Suprapubic skin (tissue), 4 donors: ENCODE results near the gene WNK2. TPM values are rescaled to one million over a fixed set of nuclear protein-coding genes. Genes with fewer than 3 reads are reported as not detected.

Experiments
- DNase-seq, 2 donors: peaks; one replicate each; pipeline ENCODE4 v3.0.0-alpha.2; 2019; ENCODE audit warnings: low spot score in 2 of 2
- H3K27ac ChIP-seq: fragments of 200-600 bp; sonication (generic); one replicate; pipeline ENCODE4 v1.5.1; 2019
- H3K27me3 ChIP-seq: fragments of 200-600 bp; sonication (generic); one replicate; pipeline ENCODE4 v1.5.1; 2019
- H3K36me3 ChIP-seq: fragments of 200-600 bp; sonication (generic); one replicate; pipeline ENCODE4 v1.5.1; 2019
- H3K4me1 ChIP-seq: fragments of 200-600 bp; sonication (generic); one replicate; pipeline ENCODE4 v1.5.1; 2019
- H3K4me3 ChIP-seq: fragments of 200-600 bp; sonication (generic); one replicate; pipeline ENCODE4 v1.5.1; 2019; ENCODE audit warnings: mild to moderate bottlenecking
- H3K9me3 ChIP-seq: fragments of 200-600 bp; sonication (generic); one replicate; pipeline ENCODE4 v1.5.1; 2019
- EP300 ChIP-seq: sonication (generic); formaldehyde crosslinking; IDR thresholded peaks from one replicate; pipeline ENCODE4 v1.6.1; 2017; ENCODE audit warnings: antibody characterized with exemption
- POLR2A ChIP-seq, 2 donors: fragments of 450-650 bp; IDR thresholded peaks; one replicate each; pipeline ENCODE4 v1.6.1; 2017; ENCODE audit warnings: antibody characterized with exemption in 2 of 2, mild to moderate bottlenecking in 2 of 2, moderate library complexity in 2 of 2
- POLR2AphosphoS5 ChIP-seq, 3 donors: sonication (generic); formaldehyde crosslinking; IDR thresholded peaks; one replicate each; pipeline ENCODE4 v1.6.1; 2017; ENCODE audit warnings: antibody characterized with exemption in 3 of 3
- WGBS: methylation state at CpG from one replicate; pipeline ENCODE4 v1.1.5; 2018; 5-methylcytosine and 5-hydroxymethylcytosine counted together
- total RNA-seq, 4 donors: library from RNA; depleted of rRNA; stranded (reverse); fragments of >200 nt; gene quantifications; one replicate each; pipeline ENCODE4 v1.1.0, GENCODE V29; 2016
- TF ChIP-seq, protein P1 (sequence below), 2 donors: fragments of 200-600 bp in 1 of 2; fragments of 450-650 bp in 1 of 2; sonication (generic) in 1 of 2; IDR thresholded peaks; one replicate each; pipeline ENCODE4 v1.5.1; 2016 to 2019; ENCODE audit warnings: antibody characterized with exemption in 2 of 2, mild to moderate bottlenecking in 1 of 2, moderate library complexity in 1 of 2

WNK2 gene
- total RNA-seq, 4 donors from 2014 or later = 39.5 to 93.7 (median 45.3) TPM

DNA sequence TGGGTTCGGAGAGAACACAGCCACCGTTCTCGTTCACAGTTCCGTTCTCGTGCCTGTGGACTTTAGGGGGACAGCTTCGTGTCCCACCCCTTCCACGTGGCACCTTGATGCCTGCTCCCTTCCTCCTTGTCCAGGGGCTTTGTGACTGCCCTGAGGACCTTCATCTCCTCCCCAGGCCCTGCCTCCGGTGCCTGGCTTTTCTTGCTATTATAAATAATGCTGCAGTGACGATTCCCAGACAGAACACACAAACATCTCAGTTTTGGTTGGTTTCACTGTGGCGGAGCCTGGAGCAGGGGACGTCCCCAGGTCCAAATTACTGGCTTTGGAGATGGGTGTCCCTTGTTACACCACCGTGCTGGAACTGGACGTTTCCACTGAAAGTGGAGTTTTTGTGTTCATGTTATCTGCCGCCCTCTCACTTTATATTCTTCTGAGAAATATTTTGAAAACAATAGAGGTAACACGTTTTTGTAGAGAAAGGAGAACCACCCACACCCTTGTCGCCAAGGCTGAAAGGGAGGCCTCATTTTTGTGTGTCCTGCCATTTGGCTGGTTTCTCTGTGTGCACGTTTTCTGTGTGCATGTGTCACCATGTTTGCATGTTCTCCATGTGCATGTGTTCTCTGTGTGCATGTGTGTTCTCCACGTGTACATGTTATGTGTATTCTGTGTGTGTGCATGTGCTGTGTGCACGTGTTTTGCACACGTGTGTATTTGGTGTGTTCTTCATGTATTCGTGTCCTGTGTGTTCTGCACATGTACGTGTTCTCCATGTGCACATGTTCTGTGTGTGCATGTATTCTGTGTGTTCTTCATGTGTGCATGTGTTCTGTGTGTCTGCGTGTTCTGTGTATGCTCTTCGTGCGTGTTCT lies 24.2 kb downstream of the WNK2 start:
- H3K9me3 ChIP-seq = no peaks in the 10 kb centered on the region
- H3K4me3 ChIP-seq = no peak overlapping the region
- H3K27ac ChIP-seq = peak overlapping the region; percentile 48
- 60% methylated on average over 25 of the region's 25 CpGs for WGBS
- peaks cover 28% of the 10 kb centered on the region for H3K4me1 ChIP-seq
- no peaks in the 10 kb centered on the region for H3K27me3 ChIP-seq
- no peak for TF ChIP-seq EP300
- TF ChIP-seq, protein P1, sequence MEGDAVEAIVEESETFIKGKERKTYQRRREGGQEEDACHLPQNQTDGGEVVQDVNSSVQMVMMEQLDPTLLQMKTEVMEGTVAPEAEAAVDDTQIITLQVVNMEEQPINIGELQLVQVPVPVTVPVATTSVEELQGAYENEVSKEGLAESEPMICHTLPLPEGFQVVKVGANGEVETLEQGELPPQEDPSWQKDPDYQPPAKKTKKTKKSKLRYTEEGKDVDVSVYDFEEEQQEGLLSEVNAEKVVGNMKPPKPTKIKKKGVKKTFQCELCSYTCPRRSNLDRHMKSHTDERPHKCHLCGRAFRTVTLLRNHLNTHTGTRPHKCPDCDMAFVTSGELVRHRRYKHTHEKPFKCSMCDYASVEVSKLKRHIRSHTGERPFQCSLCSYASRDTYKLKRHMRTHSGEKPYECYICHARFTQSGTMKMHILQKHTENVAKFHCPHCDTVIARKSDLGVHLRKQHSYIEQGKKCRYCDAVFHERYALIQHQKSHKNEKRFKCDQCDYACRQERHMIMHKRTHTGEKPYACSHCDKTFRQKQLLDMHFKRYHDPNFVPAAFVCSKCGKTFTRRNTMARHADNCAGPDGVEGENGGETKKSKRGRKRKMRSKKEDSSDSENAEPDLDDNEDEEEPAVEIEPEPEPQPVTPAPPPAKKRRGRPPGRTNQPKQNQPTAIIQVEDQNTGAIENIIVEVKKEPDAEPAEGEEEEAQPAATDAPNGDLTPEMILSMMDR (IDR thresholded peaks at IDR 0.05) = no peak
- DNase-seq = no peak
- H3K36me3 ChIP-seq = no peaks in the 10 kb centered on the region

DNA sequence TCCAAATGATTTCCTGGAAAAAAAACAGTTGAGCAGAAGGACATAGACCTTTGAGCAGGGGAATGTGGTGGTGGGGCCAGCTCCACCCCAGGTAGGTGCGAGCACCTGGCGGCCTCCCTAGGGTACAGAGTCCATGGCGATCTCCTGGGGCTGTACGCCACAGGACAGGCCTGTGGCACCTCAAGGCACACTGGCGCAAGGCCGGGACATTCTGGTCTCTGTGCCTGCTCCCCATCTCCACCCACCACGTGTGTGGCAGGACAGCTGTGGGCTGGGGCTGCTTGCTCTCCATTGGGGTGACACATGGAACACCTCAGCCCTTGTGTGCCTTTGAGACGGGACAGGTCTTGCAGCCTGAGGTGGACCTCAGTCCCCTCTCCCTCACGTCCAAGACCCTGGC lies 25.2 kb downstream of the WNK2 start:
- no peak for DNase-seq
- 89% methylated on average over 5 of the region's 9 CpGs for WGBS

DNA sequence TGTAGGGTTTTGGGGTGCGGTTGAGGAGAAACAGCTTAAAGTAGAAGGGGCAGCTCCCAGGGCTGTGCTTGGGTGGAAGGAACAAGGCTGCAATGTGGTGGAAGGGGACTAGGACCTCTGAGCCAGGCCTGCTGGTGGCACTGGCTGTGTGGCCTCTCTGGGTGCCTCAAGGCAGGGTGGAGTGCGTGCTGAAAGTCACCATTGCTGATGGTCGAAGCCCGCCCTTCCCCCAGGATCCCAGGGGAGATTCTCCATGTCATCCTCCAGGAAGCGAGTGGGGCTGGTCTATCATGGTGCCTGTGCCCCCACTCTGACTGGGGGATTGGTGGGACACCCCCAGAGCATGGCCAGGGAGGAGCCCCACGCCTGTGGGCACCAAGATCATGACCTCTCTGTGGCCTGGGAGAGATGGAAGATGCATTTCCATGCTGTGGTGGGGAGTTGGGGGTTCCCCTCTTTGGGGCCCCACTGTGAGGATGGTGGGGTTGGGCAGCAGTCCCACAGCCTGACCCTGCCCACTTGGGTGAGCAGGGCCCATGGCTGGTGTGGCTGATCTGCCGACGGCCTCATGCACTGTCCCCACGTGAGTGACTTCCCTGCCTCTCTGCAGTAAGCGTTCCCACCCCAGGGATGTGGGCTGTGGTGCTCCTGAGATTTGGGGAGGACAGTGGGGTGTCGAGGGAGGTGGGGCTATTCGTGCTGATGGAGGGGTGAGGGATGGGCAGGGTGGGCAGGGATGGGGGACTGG lies 25.8 kb downstream of the WNK2 start:
- Histone ChIP-seq H3K4me1 (peaks cover 28% of the 10 kb centered on the region), H3K4me3 (no peak overlapping the region), H3K9me3 (no peaks in the 10 kb centered on the region), H3K36me3 (no peaks in the 10 kb centered on the region), H3K27ac (no peak overlapping the region), H3K27me3 (no peaks in the 10 kb centered on the region)
- DNase-seq = no peak
- WGBS = 73% methylated on average over 5 of the region's 12 CpGs
- TF ChIP-seq, protein P1 (IDR thresholded peaks at IDR 0.05) = no peak
- TF ChIP-seq POLR2A (IDR thresholded peaks at IDR 0.05) (no peak), EP300 (no peak), POLR2AphosphoS5 (IDR thresholded peaks at IDR 0.05) (no peak)

More for the DNA sequence above, 25.2 kb downstream of the WNK2 start:
- H3K36me3 ChIP-seq = no peaks in the 10 kb centered on the region
- H3K4me1 ChIP-seq = peaks cover 28% of the 10 kb centered on the region
- no peak overlapping the region for H3K4me3 ChIP-seq
- no peak overlapping the region for H3K27ac ChIP-seq
- TF ChIP-seq, protein P1 (IDR thresholded peaks at IDR 0.05) = no peak
- TF ChIP-seq EP300 = no peak
- no peak for TF ChIP-seq POLR2AphosphoS5 (IDR thresholded peaks at IDR 0.05)
- TF ChIP-seq POLR2A (IDR thresholded peaks at IDR 0.05) = no peak
- no peaks in the 10 kb centered on the region for H3K9me3 ChIP-seq
- H3K27me3 ChIP-seq = no peaks in the 10 kb centered on the region

DNA sequence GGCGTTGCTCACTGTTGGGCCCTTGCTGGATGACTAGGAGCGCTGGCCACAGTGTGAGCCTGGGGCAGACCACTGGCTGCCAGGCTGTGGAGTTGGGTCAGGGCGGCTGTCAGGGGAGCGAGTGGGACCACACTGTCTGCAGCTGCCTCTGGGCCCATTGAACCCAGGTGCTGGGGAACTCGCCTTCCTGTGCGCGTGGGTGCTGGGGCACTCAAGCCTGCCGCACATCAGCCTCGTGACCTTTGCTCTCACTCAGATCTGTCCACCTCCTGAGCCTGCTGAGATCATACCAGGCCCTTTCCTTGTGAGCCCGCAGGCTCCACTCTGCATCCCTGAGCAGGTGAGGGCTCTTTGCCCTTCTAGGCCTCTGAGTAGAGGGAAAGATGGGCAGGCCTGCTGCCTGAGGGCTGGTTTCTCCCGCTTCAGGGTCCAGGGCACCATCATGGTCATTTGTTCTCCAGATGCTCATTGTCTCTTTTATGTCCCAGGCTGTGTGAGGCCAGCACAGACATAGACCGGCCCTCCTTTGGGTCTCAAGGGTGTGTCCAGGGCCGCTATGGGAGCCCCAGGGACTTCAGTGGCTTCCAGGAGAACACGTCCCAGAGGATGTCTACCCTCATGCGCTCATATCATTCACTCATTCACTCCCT lies 26.5 kb downstream of the WNK2 start:
- no peaks in the 10 kb centered on the region for H3K36me3 ChIP-seq
- H3K9me3 ChIP-seq = peaks cover 4% of the 10 kb centered on the region
- no peak overlapping the region for H3K4me3 ChIP-seq
- no peaks in the 10 kb centered on the region for H3K27me3 ChIP-seq
- no peak for DNase-seq
- H3K4me1 ChIP-seq = peaks cover 25% of the 10 kb centered on the region
- WGBS = 95% methylated on average over 6 of the region's 15 CpGs
- H3K27ac ChIP-seq = no peak overlapping the region
- TF ChIP-seq EP300 (no peak), POLR2A (IDR thresholded peaks at IDR 0.05) (no peak), POLR2AphosphoS5 (IDR thresholded peaks at IDR 0.05) (no peak)
- TF ChIP-seq, protein P1 (IDR thresholded peaks at IDR 0.05) = no peak
